SKM-1 (cell line): ENCODE measurements around the gene DYRK1B.

ENCODE experiments used
- DNase-seq: peaks from one replicate; lab custom pipeline; 2025; ENCODE audit not compliant: unreplicated experiment; lab: John Stamatoyannopoulos, UW

DYRK1B gene

DNA sequence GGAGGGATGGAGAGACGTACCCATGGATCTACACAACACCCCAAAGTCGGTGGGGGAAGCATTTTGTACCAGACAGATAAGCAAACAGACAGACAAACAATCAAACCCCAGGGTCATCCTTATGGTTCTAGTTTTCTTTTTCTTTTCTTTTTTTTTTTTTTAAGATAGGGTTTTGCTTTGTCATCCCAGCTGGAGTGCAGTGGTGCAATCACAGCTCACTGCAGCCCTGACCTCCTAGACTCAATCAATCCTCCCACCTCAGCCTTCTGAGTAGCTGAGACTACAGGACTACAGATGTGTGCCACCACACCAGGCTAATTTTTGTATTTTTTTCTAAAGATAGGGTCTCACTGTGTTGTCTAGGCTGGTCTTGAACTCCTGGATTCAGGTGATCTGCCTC, 30.2 kb upstream of the DYRK1B start:
- no peak for DNase-seq

DNA sequence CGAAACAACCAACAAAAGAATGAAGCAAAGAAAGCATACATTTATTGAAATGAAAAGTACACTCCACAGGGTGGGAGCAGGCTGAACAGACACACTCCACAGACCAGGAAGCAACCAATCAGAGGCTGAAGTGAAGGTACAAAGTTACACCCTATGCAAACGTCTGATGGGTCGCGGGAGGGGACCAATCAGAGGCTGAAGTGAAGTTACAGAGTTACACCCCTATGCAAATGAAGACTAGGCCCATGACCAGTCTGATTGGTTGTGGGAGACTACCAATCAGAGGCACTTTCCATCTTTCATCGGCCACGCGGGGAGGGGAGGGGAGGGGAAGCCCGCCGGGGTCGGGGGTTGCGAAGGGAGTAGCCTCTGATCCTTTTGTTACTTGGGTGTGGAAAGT, 24.6 kb upstream of the DYRK1B start:
- DNase-seq, result no peak

DNA sequence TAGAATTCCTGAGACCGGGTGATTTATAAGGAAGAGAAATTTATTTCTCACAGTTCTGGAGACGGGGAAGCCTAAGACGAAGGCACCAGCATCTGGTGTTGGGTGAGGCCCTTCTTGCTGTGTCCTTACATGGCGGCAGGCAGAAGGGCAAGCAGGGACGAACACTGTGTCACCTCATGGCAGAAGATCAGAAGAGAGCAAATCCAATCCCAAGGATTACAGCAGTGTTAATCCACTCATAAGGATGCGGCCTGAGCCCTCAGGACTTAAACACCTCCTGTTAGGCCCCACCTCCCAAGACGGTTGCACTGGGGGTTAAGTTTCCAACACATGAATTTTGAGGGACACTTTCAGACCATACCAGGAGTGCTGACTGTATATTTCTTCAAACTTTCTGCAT, 18.9 kb upstream of the DYRK1B start:
- no peak for DNase-seq

- DNase-seq, result no peak
Measured at GRCh38 chr19:39850892-39851291, 16.9 kb upstream of the DYRK1B start.

DNA sequence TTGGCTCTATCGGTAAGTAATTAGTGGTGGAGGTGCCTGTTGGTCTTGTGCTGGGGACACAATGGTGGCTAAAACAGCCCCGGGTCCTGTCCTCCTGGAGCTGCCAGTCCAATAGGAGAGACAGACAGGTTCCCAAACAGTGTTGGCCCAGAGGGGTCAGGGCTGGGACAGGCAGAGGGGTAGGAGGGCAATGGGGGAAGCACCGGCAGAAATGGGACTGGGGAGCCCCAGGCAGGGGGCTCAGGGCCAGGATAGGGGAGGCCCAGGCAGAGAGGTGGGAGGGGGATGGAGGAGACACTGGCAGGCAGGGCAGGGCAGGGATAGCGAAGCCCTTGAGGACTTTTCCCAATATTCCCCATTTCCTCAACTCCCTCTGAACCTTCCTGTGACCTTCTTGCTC, 14.4 kb upstream of the DYRK1B start:
- no peak for DNase-seq

GRCh38 chr19:39847525-39847924, 13.6 kb upstream of the DYRK1B start:
- no peak for DNase-seq

GRCh38 chr19:39846678-39847486, 12.9 kb upstream of the DYRK1B start:
- no peak for DNase-seq

DNA sequence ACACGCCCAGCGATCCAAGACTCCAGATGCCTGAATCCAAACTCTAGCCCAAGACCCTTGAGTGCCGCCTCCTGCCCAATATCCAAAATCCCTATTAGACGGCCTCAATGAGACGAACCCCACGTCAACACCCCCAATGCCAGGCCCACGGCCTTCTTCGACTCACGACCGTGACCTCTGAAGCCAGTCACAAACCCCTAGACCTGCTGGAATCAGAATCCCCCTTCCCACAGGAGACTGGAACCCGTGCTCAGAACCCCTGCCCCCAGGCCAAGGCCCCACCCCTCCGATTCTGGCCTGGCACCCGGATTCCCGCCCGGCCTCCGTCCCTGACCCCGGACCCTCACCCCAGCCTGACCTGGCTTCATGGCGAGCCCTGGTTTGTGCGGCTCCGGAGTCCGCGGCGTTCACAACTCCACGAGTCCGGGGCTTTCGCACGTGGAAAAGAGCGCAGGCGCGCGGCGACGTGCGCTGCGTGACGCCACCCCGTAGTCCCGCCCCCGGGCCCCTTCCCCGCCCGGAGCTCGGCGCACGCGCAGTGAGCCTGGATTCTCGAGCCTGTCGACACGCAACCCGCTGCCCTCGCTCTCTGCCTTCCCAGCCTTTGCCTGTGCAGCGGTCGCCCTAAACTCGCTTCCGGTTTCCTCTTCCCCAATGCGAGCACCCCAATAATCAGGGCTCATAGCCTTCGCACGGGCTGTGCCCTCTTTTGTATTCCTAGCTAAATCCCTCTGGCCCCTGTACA, 12.1 kb upstream of the DYRK1B start, which contains the start of gene FBL:
FBL (minus strand) TSS at position 447 of the 745 bp plus-strand sequence; CDS start at position 368, 79 bp downstream.
- peak; percentile 89 for DNase-seq

DNA sequence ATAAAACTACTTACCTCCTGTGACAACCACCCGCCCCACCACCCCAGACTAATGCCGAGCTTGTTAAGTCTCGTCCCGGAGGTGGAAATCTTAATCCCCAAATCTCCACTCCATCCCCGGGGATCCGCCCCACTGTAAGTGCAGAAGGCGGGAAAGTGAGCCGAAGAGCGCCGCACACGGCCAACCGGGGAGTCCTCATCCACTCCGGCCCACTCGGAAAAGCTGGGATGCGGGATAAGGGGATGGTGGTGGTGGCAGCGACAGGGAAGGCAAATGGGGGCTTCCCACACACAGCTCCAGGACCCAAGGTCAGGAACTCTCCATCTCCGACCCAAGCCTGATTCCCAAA, 11.6 kb upstream of the DYRK1B start:
- DNase-seq, result no peak

DNA sequence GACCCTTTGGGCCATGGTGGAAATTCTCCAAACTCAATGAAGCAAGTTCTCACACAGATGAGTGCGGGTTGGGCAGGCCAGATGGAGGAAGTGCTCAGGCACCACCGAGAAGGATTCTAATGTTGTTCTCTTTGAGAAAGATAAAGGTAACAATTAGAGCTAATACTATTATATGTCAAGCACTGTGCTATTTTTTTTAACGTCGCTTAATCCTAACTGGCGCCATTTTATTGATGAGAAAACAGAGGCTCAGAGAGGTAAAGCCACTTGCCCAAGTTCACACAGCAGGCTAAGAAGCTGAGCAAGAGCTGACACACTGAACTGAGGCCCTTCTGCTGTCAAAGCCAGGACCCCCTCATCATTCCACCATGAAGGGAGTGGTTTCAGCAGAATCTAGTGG, 11.2 kb upstream of the DYRK1B start:
- DNase-seq, result no peak

GRCh38 chr19:39843919-39844793, 10.2 kb upstream of the DYRK1B start:
- DNase-seq, result peak; percentile 41

- DNase-seq, result no peak
Measured at GRCh38 chr19:39842693-39843435, 8.9 kb upstream of the DYRK1B start.

- no peak for DNase-seq
Measured at GRCh38 chr19:39841041-39841440, 7.1 kb upstream of the DYRK1B start.

DNA sequence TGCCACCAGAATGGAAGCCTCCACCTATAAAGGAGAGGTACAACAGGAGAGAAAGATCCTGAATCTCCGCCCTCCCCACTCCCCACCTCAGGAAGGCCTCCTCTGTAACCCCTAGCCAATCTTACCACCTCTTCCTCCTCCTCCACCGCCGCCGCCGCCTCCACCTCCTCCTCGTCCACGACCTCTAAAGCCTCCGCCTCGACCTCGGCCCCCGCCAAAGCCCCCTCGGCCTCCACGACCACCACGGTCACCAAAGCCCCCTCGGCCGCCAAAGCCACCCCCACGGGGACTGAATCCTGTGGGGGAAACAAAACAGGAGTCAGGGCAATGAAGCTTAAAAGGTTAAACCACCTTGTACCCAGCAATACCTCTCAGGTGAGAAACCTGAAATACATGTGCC, 6.5 kb upstream of the DYRK1B start:
- DNase-seq, result no peak

DNA sequence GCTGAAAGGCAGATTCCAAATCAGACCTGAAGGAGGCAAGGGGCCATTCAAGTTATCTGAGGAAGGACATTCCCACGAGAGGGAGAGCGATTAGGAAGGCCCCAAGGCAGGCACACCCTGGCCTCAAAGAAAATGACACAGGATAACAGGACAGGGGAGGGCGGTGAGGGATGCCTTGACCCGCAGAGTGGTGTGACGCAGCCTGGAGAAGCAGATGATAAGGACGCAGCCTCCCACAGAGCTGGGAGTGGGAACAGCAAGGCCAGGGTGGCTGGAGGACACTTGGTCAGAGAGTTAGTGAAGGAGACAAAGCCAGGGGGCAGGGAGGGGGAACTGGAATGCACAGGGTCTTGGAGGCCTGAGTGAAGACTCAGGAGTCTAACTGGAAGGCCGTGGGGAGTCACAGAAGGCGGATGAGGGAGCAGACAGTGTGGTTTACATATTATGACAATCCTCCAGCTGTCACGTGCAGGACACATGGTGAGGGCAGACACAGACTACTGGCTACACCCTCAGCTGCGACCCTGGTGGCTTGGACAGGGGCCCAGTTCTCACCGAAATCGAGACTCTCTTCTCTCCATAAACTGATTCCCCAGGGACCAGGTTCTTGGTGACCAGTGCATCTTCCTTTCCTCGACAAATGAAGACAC, 5.8 kb upstream of the DYRK1B start:
- no peak for DNase-seq

- no peak for DNase-seq
Measured at GRCh38 chr19:39838569-39838968, 4.6 kb upstream of the DYRK1B start.

DNA sequence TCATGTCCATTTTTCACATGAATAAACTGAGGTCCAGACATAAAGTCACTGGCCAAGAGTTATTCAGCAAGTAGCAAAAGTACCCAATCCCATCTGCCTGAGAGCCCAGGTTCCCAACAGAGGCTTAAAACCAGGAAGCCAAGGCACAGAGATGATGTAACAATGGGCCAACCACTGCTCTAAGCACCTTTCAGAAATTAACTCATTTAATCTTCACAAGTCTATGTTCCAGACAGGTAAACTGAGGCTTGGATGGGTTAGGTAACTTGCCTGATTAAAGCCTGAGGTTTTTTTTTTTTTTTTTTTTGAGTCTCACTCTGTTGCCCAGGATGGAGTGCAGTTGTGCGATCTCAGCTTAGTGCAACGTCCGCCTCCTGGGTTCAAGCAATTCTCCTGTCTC, 4.0 kb upstream of the DYRK1B start:
- no peak for DNase-seq

GRCh38 chr19:39834287-39834841, 402 bp upstream of the DYRK1B start:
- DNase-seq, result no peak

DNA sequence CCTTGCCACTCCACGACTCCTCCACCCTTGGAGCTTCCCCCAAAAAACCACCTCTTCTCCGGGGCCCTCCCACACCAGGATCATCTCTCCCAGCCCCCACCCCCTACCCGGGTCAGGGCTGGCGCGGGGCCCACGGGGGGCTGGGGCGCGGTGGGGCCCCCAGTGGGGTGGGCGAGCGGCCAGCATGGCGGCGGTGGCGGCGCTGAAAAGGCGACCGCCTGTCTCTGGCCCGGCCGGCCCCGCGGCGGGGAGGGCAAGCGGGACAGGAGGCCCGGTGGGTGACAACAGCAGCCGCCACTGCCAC, 850 bp downstream of the DYRK1B start:
- no peak for DNase-seq
